Glutamatergic neuron (in vitro differentiated cells): ENCODE data around the gene CMSS1. TPM values are rescaled to one million over a fixed set of nuclear protein-coding genes. Genes with fewer than 3 reads are reported as not detected.

Experiments
- DNase-seq: peaks from one replicate; pipeline ENCODE4 v3.0.0; 2022
- H3K27ac Mint-ChIP-seq: one replicate; pipeline ENCODE4 v1.8.0; 2020; ENCODE audit warnings: mild to moderate bottlenecking, mixed read lengths, inconsistent platforms; ENCODE audit not compliant: unreplicated experiment
- H3K27me3 Mint-ChIP-seq: one replicate; pipeline ENCODE4 v1.8.0; 2020; ENCODE audit warnings: mild to moderate bottlenecking, moderate library complexity, mixed read lengths, inconsistent platforms; ENCODE audit not compliant: unreplicated experiment
- H3K36me3 Mint-ChIP-seq: one replicate; pipeline ENCODE4 v1.8.0; 2020; ENCODE audit warnings: mild to moderate bottlenecking, mixed read lengths, inconsistent platforms; ENCODE audit not compliant: unreplicated experiment
- H3K4me1 Mint-ChIP-seq: one replicate; pipeline ENCODE4 v1.8.0; 2020; ENCODE audit warnings: mild to moderate bottlenecking, low read depth, mixed read lengths, inconsistent platforms; ENCODE audit not compliant: unreplicated experiment
- H3K4me3 Mint-ChIP-seq: one replicate; pipeline ENCODE4 v1.8.0; 2020; ENCODE audit warnings: mild to moderate bottlenecking, mixed read lengths, inconsistent platforms; ENCODE audit not compliant: unreplicated experiment
- H3K9me3 Mint-ChIP-seq: one replicate; pipeline ENCODE4 v1.8.0; 2020; ENCODE audit warnings: mild to moderate bottlenecking, moderate library complexity, mixed read lengths, inconsistent platforms; ENCODE audit not compliant: unreplicated experiment
- CTCF ChIP-seq: fragments of 200-600 bp; sonication (generic); IDR thresholded peaks from one replicate; pipeline ENCODE4 v1.5.0; 2021; ENCODE audit not compliant: partially characterized antibody, unreplicated experiment
- total RNA-seq: library from RNA; stranded (reverse); fragmentation: NEBNext Ultra II Directional; extraction: Animal tissue kit (Norgen Biotek cat#: 25700); gene quantifications from one replicate; pipeline ENCODE4 v1.2.1, GENCODE V29; 2021; ENCODE audit not compliant: unreplicated experiment

CMSS1 gene
- total RNA-seq, 1 donor from 2014 or later, result 37.8 TPM

- peaks cover 2% of the 10 kb centered on the region for H3K27me3 Mint-ChIP-seq
- H3K27ac Mint-ChIP-seq, result no peak overlapping the region
- H3K4me3 Mint-ChIP-seq, result no peak overlapping the region
- TF ChIP-seq CTCF, result no peak
- DNase-seq, result no peak
- peaks cover 3% of the 10 kb centered on the region for H3K9me3 Mint-ChIP-seq
- no peaks in the 10 kb centered on the region for H3K4me1 Mint-ChIP-seq
- H3K36me3 Mint-ChIP-seq, result peaks cover 12% of the 10 kb centered on the region
Observed at GRCh38 chr3:100159331-100160153, 341.9 kb downstream of the CMSS1 start.

- Mint-ChIP-seq H3K27ac (no peak overlapping the region), H3K9me3 (peaks cover 3% of the 10 kb centered on the region), H3K36me3 (peaks cover 5% of the 10 kb centered on the region), H3K27me3 (peaks cover 2% of the 10 kb centered on the region), H3K4me1 (no peaks in the 10 kb centered on the region), H3K4me3 (no peak overlapping the region)
- DNase-seq, result no peak
- no peak for TF ChIP-seq CTCF
Observed at GRCh38 chr3:100160521-100160920, 342.9 kb downstream of the CMSS1 start.

- Mint-ChIP-seq H3K4me1 (no peaks in the 10 kb centered on the region), H3K4me3 (no peak overlapping the region), H3K9me3 (no peaks in the 10 kb centered on the region), H3K27ac (no peak overlapping the region), H3K36me3 (no peaks in the 10 kb centered on the region), H3K27me3 (no peaks in the 10 kb centered on the region)
- no peak for DNase-seq
- TF ChIP-seq CTCF, result no peak
Observed at GRCh38 chr3:100163787-100164186, 346.1 kb downstream of the CMSS1 start.

GRCh38 chr3:100164743-100165142, 347.1 kb downstream of the CMSS1 start:
- no peaks in the 10 kb centered on the region for H3K27me3 Mint-ChIP-seq
- TF ChIP-seq CTCF, result no peak
- no peak for DNase-seq
- no peaks in the 10 kb centered on the region for H3K9me3 Mint-ChIP-seq
- no peak overlapping the region for H3K4me3 Mint-ChIP-seq
- no peaks in the 10 kb centered on the region for H3K36me3 Mint-ChIP-seq
- no peak overlapping the region for H3K27ac Mint-ChIP-seq
- no peaks in the 10 kb centered on the region for H3K4me1 Mint-ChIP-seq

- Mint-ChIP-seq H3K36me3 (no peaks in the 10 kb centered on the region), H3K4me1 (no peaks in the 10 kb centered on the region), H3K4me3 (no peak overlapping the region), H3K27me3 (no peaks in the 10 kb centered on the region), H3K9me3 (no peaks in the 10 kb centered on the region), H3K27ac (no peak overlapping the region)
- TF ChIP-seq CTCF, result no peak
- DNase-seq, result no peak
Observed at GRCh38 chr3:100165926-100166550, 348.4 kb downstream of the CMSS1 start.
